Cardiac muscle cell (in vitro differentiated cells and primary cell): Measurements from ENCODE around the gene GABBR1. TPM values are rescaled to one million over a fixed set of nuclear protein-coding genes. Genes with fewer than 3 reads are reported as not detected.
"Not testable (repeated sequence)": the region's sequence is repeated elsewhere in the genome, so short reads cannot be mapped to it uniquely, and the experiment has no call there.

ENCODE experiments used
- DNase-seq, 2 donors: peaks; one replicate each; pipeline versions ENCODE4 v3.0.0 to v3.0.0-alpha.2; 2010 to 2017; ENCODE audit warnings: low read depth in 1 of 2, low spot score in 1 of 2
- H3K27ac ChIP-seq: fragments of 200-600 bp; sonication (generic); 2 replicates; pipeline ENCODE4 v1.5.1; 2016
- H3K27me3 ChIP-seq: fragments of 200-600 bp; sonication (generic); 2 replicates; pipeline ENCODE4 v1.6.0; 2016; ENCODE audit warnings: control low read depth
- H3K36me3 ChIP-seq: fragments of 200-600 bp; sonication (generic); 2 replicates; pipeline ENCODE4 v1.5.1; 2016; ENCODE audit warnings: control low read depth
- H3K4me1 ChIP-seq: fragments of 200-600 bp; sonication (generic); 2 replicates; pipeline ENCODE4 v1.8.1; 2017; ENCODE audit warnings: low read depth, mild to moderate bottlenecking, mixed run types
- H3K4me3 ChIP-seq: fragments of 200-600 bp; sonication (generic); 2 replicates; pipeline ENCODE4 v1.5.1; 2016; ENCODE audit warnings: mild to moderate bottlenecking
- H3K9me3 ChIP-seq: fragments of 200-600 bp; sonication (generic); 2 replicates; pipeline ENCODE4 v1.5.1; 2017; ENCODE audit warnings: low read depth, mild to moderate bottlenecking, control low read depth
- polyA plus RNA-seq: library from polyadenylated mRNA; unstranded; fragments of >200 nt; fragmentation: Nextera tagmentation; extraction: Ambion mirVana; gene quantifications from 2 replicates; pipeline ENCODE4 v1.2.1, GENCODE V29; 2016
- total RNA-seq: library from RNA; depleted of rRNA; stranded (reverse); fragments of >200 nt; gene quantifications from 2 replicates; pipeline ENCODE4 v1.2.3, GENCODE V29; 2016
- TF ChIP-seq, protein P1 (sequence below): IDR thresholded peaks from 2 replicates; pipeline ENCODE4 v1.5.1; 2012; ENCODE audit warnings: low read depth, mild to moderate bottlenecking, low read length

Gene GABBR1
- total and polyA plus RNA-seq, 2 experiments from 2014 or later: 67.0 to 101 TPM

DNA sequence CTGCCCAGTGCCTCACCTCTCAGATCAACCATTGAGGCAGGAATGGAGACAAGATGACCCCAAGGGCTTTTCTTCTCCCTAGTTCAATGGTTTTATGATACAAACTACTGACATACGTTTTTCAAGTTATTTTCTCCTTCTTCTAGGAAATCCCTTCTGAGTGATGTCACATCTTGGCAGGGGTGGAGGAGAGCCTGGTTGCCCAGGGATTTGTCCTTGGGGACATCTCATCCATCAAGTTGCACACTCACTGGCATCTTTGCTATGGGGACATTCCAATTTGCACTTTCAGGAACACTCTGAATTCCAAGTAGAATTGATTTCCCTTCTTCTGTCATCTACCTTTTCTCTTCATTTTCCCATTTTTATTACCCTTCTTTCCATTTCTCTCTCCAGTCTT lies 38.0 kb upstream of the GABBR1 start:
- TF ChIP-seq, protein P1, sequence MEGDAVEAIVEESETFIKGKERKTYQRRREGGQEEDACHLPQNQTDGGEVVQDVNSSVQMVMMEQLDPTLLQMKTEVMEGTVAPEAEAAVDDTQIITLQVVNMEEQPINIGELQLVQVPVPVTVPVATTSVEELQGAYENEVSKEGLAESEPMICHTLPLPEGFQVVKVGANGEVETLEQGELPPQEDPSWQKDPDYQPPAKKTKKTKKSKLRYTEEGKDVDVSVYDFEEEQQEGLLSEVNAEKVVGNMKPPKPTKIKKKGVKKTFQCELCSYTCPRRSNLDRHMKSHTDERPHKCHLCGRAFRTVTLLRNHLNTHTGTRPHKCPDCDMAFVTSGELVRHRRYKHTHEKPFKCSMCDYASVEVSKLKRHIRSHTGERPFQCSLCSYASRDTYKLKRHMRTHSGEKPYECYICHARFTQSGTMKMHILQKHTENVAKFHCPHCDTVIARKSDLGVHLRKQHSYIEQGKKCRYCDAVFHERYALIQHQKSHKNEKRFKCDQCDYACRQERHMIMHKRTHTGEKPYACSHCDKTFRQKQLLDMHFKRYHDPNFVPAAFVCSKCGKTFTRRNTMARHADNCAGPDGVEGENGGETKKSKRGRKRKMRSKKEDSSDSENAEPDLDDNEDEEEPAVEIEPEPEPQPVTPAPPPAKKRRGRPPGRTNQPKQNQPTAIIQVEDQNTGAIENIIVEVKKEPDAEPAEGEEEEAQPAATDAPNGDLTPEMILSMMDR: no peak
- no peak overlapping the region for H3K4me3 ChIP-seq
- H3K4me1 ChIP-seq: peaks cover 23% of the 10 kb centered on the region
- no peaks in the 10 kb centered on the region for H3K36me3 ChIP-seq
- DNase-seq: no peak
- no peaks in the 10 kb centered on the region for H3K27me3 ChIP-seq
- no peaks in the 10 kb centered on the region for H3K9me3 ChIP-seq
- H3K27ac ChIP-seq: no peak overlapping the region

DNA sequence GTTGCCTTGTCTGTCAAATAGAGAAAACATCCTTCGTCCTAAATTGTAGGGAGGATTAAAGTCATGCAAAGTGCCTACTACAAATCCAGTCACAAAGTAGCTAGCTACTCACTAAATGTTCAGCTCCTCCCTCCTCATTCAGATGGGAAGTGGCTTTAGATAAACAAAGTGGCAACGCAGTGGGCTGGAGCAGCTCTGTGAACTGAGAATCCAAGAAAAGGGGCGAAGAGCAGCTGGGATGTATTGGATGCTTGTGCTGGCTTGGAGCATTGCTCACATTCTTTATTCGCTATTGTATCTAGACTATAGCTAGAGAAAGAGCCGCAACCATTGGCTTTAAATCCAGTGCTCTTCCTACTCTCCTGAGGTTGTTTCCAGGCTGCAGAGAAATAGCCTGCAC lies 34.2 kb upstream of the GABBR1 start:
- H3K27ac ChIP-seq: peak overlapping the region; percentile 92
- no peaks in the 10 kb centered on the region for H3K36me3 ChIP-seq
- H3K9me3 ChIP-seq: no peaks in the 10 kb centered on the region
- H3K4me3 ChIP-seq: no peak overlapping the region
- peaks cover 31% of the 10 kb centered on the region for H3K4me1 ChIP-seq
- peak; percentile 20 to 76 for DNase-seq
- no peaks in the 10 kb centered on the region for H3K27me3 ChIP-seq
- TF ChIP-seq, protein P1: no peak

DNA sequence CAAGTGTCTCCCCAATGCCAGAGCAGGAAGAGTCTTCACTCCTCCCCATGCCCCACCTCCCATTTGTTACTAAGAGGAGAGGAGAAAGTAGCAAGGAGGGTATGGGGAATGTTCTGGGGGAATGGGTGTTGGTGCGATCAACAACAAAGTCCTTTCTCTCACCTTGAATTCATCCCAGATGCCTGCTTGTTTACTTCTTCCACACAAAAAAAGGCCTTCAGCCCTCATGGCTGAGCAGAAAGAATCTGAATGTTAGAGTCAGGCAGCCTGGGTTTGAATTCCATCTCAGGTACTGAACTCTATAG lies 33.8 kb upstream of the GABBR1 start:
- H3K27ac ChIP-seq: peak overlapping the region; percentile 92
- no peak overlapping the region for H3K4me3 ChIP-seq
- DNase-seq: no peak
- TF ChIP-seq, protein P1: no peak
- no peaks in the 10 kb centered on the region for H3K36me3 ChIP-seq
- H3K9me3 ChIP-seq: no peaks in the 10 kb centered on the region
- peaks cover 33% of the 10 kb centered on the region for H3K4me1 ChIP-seq
- H3K27me3 ChIP-seq: no peaks in the 10 kb centered on the region

- TF ChIP-seq, protein P1: no peak
- peak overlapping the region; percentile 92 for H3K27ac ChIP-seq
- H3K9me3 ChIP-seq: no peaks in the 10 kb centered on the region
- H3K4me3 ChIP-seq: no peak overlapping the region
- H3K27me3 ChIP-seq: no peaks in the 10 kb centered on the region
- DNase-seq: peak in 1 of 2 donors; percentile 90
- H3K4me1 ChIP-seq: peaks cover 34% of the 10 kb centered on the region
- H3K36me3 ChIP-seq: no peaks in the 10 kb centered on the region
These were observed 33.2 kb upstream of the GABBR1 start for GRCh38 chr6:29665942-29666825.

DNA sequence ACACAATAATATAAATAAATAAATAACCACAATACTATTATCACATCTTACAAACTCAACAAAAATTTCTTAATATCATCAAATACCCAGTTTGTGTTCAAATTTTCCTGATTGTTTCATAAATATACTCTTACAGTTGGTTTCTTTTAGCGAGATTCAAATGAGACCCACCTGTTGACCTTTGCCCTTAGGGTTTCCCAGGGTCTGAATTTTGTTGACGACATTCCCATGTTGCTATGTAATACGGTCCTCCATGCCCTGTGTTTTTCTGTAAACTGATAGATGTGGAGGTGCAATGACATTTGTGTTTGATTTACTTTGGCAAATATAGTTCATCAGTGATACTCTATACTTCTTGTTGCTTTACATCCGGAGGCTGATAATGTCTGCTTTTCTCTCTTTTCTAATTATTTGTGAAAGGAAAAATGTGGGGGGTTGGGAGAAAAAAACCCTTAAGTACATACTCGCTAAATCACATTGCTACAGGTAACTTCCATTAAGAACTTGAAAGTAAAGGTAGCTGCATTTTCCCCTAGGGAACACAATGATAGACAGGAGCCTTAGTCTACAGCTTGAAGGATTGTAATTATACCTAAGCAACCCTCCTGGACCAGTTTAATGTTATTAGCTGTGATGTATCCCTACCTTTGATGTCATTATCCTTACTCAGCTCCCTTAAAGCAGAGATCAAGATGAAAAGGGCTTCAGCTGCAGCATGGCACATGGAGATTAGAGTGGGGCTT lies 30.5 kb upstream of the GABBR1 start:
- Histone ChIP-seq H3K36me3 (no peaks in the 10 kb centered on the region), H3K4me3 (no peak overlapping the region), H3K27me3 (no peaks in the 10 kb centered on the region), H3K9me3 (no peaks in the 10 kb centered on the region), H3K27ac (peak overlapping the region; percentile 51), H3K4me1 (peaks cover 34% of the 10 kb centered on the region)
- TF ChIP-seq, protein P1: no peak
- DNase-seq: no peak

GRCh38 chr6:29661502-29662141 lies 28.6 kb upstream of the GABBR1 start:
- not testable (repeated sequence) for H3K27me3 ChIP-seq, H3K4me3 ChIP-seq, DNase-seq, H3K36me3 ChIP-seq, H3K9me3 ChIP-seq
- Histone ChIP-seq H3K4me1 (peaks cover 26% of the 10 kb centered on the region), H3K27ac (peak overlapping the region; percentile 50)
